Ammon's horn (tissue), 1 donor: ENCODE measurements around the gene UPB1.
A peak's percentile ranks its signal among the peaks of the same experiment; 100 is the strongest.

Experiments
- DNase-seq: peaks from one replicate; pipeline ENCODE4 v3.0.0-alpha.2; 2016; ENCODE audit warnings: low spot score

The UPB1 gene

DNA sequence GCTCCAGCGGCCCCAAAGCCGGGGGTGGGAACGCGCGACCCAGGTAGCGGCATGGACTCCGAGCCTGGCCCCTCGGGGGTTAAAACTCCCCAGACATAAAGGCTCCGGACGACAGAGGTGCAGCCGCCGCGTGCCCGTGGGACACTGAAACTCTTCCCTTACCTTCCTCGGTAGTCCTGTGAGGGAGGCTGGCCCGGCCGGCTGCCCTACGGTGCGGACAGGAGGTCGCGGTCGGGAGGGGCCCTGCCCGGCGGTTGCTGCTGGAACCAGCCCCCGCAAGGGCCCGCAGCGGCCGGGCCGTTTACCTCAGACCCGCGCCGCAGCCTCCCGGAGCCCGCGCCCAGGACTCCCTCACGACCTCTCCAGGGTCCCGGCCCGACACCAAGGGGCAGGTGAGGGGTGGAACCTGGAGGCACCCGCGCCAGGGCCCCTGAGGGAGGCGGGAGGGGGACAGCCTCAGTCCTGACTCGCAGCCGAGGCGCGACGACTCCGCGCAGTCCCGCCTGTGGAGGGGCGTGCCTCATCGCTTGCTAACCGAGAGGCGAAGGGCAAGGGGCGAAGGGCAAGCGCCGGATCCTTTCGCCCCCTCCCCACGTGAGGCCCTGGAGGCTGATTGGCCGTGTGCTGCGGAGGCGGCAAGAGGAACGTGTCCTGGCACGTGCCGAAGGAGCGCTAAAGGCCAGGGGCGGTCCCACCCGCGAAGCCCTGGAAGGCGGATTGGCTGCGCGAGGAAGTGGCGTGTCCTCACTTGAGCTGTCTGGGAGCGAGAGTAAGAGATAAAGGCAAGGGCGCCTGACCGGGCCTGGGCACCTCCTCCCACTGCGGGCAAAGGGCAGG, at the start of gene UPB1:
UPB1 (plus strand) TSS at position 805 of the 837 bp plus-strand sequence. CDS start 72 bp downstream, outside the sequence.
- no peak for DNase-seq

DNA sequence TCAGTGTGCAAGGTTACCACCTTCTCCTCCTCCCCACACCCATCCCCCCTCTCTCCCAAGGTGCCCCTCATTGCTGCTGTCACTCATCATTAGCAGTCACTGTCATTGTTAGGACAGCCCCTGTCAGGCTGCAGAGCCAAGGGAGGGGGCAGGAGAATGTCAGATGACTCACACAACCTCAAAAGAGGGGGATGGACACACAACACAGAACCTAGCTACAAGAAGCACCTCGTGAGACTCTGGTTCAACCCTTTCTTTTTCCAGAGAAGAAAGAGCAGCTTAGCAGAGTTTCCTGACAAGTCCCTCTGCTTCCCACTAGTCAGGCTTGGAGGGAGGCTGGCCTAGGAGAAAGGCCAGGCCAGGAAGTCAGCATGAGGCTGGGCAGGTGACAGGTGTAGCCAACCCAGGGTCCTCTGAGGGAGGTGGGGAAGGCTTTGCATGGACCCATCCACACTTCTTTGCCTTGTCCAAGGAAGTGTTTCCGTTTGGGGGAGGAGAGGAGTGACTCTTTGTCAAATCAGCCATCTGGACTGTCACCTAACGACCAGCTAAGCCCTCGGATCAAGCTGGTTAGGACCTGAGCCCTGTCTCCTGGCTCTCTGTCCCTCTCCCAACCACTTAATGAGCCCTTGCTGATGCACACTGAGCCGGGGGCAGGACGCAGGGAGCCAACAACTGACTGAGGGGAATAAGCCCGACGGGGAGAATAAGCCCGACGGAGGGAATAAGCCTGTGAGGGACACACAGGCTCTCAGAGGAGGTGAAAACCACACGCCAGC, 49.5 kb upstream of the UPB1 start:
- DNase-seq: no peak

- DNase-seq: no peak
These were observed 48.9 kb upstream of the UPB1 start for GRCh38 chr22:24446260-24446611.

DNA sequence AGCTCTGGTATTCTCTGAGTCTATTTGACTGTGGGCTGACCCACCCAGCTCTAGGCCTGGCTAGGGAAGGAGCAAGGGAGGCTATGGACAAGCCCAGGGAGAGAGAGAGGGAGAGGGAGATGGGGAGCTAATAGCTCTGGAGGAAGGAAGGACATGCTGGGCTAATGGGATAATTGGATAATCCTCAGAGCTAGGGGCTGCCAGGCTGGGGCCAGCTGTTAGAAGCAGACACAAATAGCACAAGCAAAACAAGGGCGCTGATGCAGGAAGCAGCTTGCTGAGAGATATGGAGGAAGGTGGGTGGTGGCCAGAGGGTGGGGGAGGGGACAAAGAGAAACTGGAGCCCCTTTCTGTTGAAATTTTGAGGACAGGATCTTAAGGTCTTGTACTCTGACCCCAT, 44.5 kb upstream of the UPB1 start:
- DNase-seq: no peak

GRCh38 chr22:24451162-24451561, 44.0 kb upstream of the UPB1 start:
- no peak for DNase-seq

DNA sequence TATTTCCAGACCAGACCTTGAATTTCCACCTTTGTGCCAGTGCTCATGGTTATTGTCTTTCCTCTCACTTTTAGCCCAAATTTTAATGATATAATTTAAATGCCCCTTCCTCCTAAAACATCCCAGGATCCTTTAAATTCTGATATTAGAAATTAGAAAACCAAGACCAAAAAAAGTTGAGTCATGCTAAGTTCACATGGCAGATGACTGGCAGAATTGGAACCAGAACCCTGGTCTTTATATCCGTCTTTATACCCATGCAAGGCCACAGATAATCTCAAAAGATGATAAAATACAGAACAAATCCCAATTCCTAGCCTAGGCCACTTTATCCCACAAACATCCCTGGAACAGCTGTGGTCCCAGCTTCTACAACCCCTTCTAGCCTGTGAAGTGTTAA, 41.3 kb upstream of the UPB1 start:
- no peak for DNase-seq

DNA sequence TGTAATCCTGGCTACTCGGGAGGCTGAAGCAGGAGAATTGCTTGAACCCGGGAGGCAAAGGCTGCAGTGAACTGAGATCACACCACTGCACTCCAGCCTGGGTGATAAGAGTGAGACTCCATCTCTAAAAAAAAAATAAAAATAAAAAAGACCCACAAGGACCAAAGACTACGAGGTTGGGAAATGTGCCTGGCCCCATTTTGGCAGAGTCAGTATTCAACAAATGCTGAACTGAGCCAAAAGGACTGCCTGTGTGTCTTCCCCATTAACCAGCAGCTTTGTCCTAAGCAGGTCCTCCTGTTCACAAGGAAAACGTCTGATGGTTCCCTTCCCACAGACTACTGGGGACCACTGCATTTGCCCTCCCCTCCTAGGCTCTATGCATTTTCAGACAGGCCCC, 40.1 kb upstream of the UPB1 start:
- no peak for DNase-seq

- no peak for DNase-seq
These were observed 39.2 kb upstream of the UPB1 start for GRCh38 chr22:24455751-24456426.

DNA sequence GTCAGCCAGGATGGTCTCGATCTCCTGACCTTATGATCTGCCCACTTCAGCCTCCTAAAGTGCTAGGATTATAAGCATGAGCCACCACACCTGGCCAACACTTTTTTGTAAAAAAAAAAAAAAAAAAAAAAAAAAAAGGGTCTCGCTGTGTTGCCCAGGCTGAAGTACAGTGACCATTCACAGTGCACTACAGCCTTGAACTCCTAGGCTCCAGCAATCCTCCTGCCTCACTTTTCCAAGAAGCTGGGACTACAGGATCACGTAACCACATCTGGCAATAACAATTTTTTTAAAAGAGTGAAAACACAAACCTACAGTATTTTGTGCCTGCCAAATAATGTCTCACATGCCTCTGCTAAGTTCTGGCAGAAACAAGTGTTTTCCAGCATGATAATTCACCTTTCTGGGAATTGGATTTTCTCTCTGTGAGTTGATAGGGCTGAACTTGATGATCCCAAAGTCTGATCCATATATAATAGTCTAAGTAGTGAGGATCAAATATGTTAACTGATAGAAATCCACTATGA, 37.2 kb upstream of the UPB1 start:
- no peak for DNase-seq

GRCh38 chr22:24459911-24460310, 35.2 kb upstream of the UPB1 start:
- DNase-seq: no peak

DNA sequence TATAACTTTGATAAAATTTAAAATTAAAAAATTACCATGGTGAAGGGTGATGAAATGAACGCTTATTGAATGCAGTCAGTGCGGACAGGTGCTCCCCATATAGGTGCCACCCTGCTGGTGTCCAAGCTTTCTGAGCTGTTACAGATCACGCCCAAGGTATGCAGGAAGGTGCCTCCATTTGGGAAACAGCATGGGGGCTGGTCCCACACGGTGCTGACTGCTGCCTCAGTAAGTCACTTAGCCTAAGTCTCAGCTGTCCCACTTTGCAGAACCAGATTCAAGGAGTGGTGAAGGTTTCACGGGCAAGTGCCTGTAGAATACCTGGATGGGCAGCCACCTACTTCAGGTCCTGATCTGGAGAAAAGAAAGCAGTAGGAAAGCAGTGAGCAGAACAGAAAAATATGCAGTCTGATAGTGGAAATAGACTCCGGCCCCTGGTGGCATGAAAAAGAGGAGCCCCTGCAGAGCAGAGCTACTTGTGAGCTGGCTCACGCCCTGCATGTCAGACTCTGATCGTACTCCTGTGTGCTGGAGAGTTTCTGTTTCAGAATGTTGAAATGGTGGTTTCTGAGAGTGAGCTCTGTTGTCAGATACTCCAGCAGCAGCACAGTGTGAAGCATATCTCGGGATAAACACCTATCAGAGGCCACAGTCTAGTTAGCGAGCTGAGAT, 34.6 kb upstream of the UPB1 start:
- DNase-seq: no peak

- no peak for DNase-seq
These were observed 31.9 kb upstream of the UPB1 start for GRCh38 chr22:24463071-24463760.

DNA sequence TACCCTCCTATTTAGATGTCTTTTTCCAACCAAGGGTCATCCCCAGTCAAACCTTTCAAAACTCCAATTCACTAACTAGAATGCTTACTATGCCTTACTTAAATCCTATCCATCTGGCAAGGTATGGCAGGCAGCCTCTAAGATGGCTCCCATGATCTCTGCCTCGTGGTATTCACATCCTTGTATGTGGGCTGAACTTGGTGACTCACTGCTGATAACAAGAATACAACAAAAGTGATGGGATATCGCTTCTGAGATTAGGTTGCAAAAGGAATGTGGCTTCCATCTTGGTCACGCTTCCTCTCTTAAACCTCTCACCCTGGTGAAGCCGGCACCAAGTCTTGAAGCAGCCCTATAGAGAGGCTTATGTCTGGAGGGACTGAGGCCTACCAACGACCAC, 29.6 kb upstream of the UPB1 start:
- no peak for DNase-seq

GRCh38 chr22:24465975-24466374, 29.2 kb upstream of the UPB1 start:
- DNase-seq: no peak

- DNase-seq: peak; percentile 37
These were observed 28.3 kb upstream of the UPB1 start for GRCh38 chr22:24466716-24467328.

DNA sequence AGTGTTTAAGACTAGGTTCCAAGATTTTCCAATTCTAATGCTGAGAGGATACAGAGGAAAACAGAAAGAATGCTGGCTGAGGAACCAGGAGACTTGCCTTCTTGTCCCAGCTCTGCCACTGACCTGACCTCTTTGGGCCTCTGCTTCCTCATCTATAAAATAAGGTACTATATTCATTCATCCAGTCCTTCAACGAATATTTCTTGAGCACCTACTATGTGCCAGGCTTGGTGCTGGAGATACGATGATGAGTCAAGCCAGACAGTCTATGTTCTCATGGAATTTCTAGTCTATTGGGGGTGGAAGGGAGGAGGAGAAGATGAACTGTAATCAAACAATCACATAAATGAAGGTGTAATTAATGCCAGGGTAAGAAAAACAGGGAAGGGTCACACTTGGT, 27.8 kb upstream of the UPB1 start:
- no peak for DNase-seq

GRCh38 chr22:24471570-24471969, 23.6 kb upstream of the UPB1 start:
- peak; percentile 22 for DNase-seq

DNA sequence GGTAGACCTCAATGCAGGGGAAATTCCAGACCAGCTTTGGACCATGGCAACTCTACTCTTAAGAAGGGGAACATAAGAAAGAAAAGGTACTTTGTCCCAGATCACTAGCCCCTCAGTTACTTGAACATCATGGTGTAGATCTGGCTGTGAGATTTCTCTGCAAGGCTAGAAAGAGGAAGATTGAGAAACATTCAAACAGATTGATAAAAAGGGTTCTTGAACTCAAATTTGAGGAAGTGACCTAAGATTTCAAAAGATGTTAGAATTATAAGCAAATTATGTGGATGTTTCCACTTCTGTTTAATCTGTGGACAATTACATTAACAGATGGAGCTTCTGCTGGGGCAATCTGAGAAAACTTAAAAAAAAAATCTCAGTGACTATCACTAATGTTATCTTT, 21.8 kb upstream of the UPB1 start:
- DNase-seq: no peak

DNA sequence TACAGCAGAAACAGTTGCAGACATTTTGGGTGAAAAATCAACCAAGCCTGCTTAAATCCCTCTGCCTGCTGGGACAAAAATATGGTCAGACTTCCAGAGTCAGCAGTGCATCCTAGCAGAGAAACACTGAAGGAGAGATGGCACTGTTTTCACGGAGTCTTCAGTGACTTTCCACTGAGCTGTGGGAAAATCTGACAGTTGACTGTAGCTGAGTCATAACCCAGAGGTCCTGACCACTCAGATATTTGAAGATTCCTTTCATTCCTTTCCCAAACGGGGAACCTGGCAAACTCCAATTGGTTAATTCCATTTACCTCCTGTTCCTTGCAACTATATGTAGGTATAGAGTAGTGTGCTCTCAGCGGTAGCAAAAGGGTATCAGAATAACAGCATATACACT, 20.9 kb upstream of the UPB1 start:
- no peak for DNase-seq

- no peak for DNase-seq
These were observed 20.4 kb upstream of the UPB1 start for GRCh38 chr22:24474649-24475255.

- no peak for DNase-seq
These were observed 13.5 kb upstream of the UPB1 start for GRCh38 chr22:24481641-24482040.
